HL-60 (cell line): Measurements from ENCODE around the gene ZSCAN20.

Source experiments
- GABPA ChIP-seq: IDR thresholded peaks from 2 replicates; pipeline ENCODE4 v1.6.1; 2012; ENCODE audit warnings: low read depth
- POLR2AphosphoS5 ChIP-seq: IDR thresholded peaks from 2 replicates; pipeline ENCODE4 v1.6.1; 2012; ENCODE audit warnings: low read depth
- TF ChIP-seq, protein P1 (sequence below): IDR thresholded peaks from one replicate; pipeline ENCODE4 v1.5.1; 2011; ENCODE audit warnings: low read length, control low read depth, inconsistent platforms; ENCODE audit not compliant: insufficient read depth

DNA sequence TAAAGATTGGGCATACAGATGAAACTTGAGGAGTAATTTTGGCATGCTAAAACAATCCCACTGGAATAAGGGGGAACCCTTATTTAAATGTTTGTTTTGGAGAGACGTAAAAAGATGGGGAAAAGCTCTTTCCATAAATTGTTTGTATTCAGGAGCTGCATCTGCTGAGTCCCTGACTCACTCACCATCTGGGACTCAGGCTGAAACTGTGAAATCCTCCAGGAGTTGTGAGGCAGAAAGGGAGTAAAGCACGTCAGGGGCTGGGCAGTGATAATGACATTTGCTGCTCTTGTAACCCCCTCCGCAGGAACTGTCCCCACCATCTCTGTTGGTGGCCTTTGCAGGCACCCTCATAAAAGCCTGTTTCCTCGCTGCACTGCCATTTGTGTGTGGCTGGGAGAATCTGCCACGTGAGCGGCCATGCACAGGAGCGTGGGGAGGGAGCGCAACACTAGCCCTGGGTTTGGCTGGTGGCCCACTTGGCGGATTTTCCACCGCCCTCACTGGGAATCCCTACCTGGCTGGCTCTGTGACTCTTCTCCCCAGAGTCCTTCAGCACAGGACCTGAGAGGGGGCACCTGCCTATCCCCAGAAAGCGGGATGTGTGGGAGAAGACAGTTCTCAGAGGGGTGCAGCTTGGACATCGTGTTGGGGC, 45.3 kb downstream of the ZSCAN20 start:
- TF ChIP-seq, protein P1, sequence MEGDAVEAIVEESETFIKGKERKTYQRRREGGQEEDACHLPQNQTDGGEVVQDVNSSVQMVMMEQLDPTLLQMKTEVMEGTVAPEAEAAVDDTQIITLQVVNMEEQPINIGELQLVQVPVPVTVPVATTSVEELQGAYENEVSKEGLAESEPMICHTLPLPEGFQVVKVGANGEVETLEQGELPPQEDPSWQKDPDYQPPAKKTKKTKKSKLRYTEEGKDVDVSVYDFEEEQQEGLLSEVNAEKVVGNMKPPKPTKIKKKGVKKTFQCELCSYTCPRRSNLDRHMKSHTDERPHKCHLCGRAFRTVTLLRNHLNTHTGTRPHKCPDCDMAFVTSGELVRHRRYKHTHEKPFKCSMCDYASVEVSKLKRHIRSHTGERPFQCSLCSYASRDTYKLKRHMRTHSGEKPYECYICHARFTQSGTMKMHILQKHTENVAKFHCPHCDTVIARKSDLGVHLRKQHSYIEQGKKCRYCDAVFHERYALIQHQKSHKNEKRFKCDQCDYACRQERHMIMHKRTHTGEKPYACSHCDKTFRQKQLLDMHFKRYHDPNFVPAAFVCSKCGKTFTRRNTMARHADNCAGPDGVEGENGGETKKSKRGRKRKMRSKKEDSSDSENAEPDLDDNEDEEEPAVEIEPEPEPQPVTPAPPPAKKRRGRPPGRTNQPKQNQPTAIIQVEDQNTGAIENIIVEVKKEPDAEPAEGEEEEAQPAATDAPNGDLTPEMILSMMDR: no peak
- TF ChIP-seq GABPA (no peak), POLR2AphosphoS5 (no peak)
